GM12892 (cell line): ENCODE data around the gene BASP1.

Experiments used
- DNase-seq: peaks from one replicate; pipeline ENCODE4 v3.0.0; 2011; ENCODE audit not compliant: insufficient read length
- FAIRE-seq: peaks from 2 replicates; lab custom pipeline; 2011; peaks lifted over from hg19 to GRCh38; lab: Jason Lieb, UNC
- POLR2A ChIP-seq: IDR thresholded peaks from 2 replicates; pipeline ENCODE4 v1.6.1; 2011; ENCODE audit warnings: low read depth, low read length, control low read depth
- POLR2AphosphoS5 ChIP-seq: IDR thresholded peaks from 2 replicates; pipeline ENCODE4 v1.6.1; 2011; ENCODE audit warnings: low read depth, low read length, control low read depth
- TAF1 ChIP-seq: IDR thresholded peaks from 2 replicates; pipeline ENCODE4 v1.6.1; 2011; ENCODE audit warnings: low read depth, mild to moderate bottlenecking, control low read depth, low read length, borderline replicate concordance

The BASP1 gene

DNA sequence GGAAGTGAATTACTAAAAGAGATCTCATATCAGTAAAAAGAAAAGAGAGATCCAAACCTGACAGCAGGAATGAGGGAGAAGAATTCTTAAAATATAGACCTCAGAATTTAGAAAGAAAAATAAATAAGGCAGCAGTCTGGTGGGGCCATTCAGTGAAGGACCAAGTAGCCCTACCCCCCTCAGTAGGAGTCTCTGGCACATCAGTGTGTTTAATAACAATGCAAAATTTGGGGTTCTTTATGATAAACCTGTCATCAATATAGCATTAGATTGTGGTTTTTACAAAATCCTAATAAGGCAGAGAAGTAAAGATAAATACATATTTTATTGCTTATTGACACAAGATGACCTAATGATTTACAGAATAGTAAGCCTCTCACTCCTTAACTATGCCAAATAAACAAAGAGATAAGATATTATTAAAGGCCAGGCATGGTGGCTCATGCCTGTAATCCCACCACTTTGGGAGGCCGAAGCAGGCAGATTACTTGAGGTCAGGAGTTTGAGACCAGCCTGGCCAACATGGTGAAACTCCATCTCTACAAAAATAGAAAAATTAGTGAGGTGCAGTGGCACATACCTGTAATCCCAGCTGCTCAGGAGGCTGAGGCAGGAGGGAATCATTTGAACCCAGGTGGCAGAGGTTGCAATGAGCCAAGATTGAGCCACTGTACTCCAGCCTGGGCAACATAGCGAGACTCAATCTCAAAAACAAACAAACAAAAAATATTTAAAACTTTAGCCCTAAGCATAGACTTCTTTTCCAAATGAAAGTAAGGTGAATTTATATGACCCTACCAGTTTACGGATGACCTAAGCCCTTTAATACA lies 108.6 kb downstream of the BASP1 start:
- no peak for FAIRE-seq
- TF ChIP-seq POLR2A (no peak), TAF1 (no peak), POLR2AphosphoS5 (no peak)
- no peak for DNase-seq
